Kidney (tissue), 14 donors: ENCODE results near the gene DNM3. TPM values are rescaled to one million over a fixed set of nuclear protein-coding genes. Genes with fewer than 3 reads are reported as not detected.

Experiments
- DNase-seq, 5 donors: peaks; one replicate each; pipeline ENCODE4 v3.0.0-alpha.2; 2013 to 2020
- FAIRE-seq: peaks from 2 replicates; lab custom pipeline; 2012; peaks lifted over from hg19 to GRCh38; lab: Jason Lieb, UNC
- H3K27ac ChIP-seq, 2 donors: one replicate each; pipeline ENCODE4 v1.7.0; 2013; ENCODE audit warnings: low read depth in 2 of 2, low read length in 2 of 2, inconsistent platforms in 1 of 2
- H3K27me3 ChIP-seq: one replicate; pipeline ENCODE4 v1.7.1; 2013; ENCODE audit warnings: low read length, inconsistent platforms; ENCODE audit not compliant: control insufficient read depth, insufficient read depth
- H3K36me3 ChIP-seq, 3 donors: one replicate each; pipeline versions ENCODE4 v1.7.0 to v1.7.1; 2013; ENCODE audit warnings: low read length in 3 of 3, control low read depth in 1 of 3, inconsistent platforms in 1 of 3; ENCODE audit not compliant: insufficient read depth in 3 of 3, control insufficient read depth in 2 of 3
- H3K4me1 ChIP-seq, 3 donors: one replicate each; pipeline versions ENCODE4 v1.7.0 to v1.7.1; 2013; ENCODE audit warnings: low read length in 3 of 3, inconsistent platforms in 1 of 3, low read depth in 1 of 3; ENCODE audit not compliant: control insufficient read depth in 2 of 3, insufficient read depth in 2 of 3
- H3K4me3 ChIP-seq, 3 donors: one replicate each; pipeline versions ENCODE4 v1.7.0 to v1.8.1; 2013; ENCODE audit warnings: low read length in 3 of 3, control low read depth in 1 of 3, inconsistent platforms in 1 of 3
- H3K9ac ChIP-seq, 3 donors: one replicate each; pipeline versions ENCODE4 v1.7.0 to v1.7.1; 2013; ENCODE audit warnings: low read length in 3 of 3, control low read depth in 1 of 3, inconsistent platforms in 1 of 3
- H3K9me3 ChIP-seq, 3 donors: one replicate each; pipeline versions ENCODE4 v1.7.0 to v1.7.1; 2013; ENCODE audit warnings: low read length in 3 of 3, control low read depth in 1 of 3, inconsistent platforms in 1 of 3; ENCODE audit not compliant: control insufficient read depth in 2 of 3, insufficient read depth in 1 of 3
- CTCF ChIP-seq: IDR thresholded peaks from 3 replicates; pipeline ENCODE4 v1.5.1; 2012; ENCODE audit warnings: mild to moderate bottlenecking, moderate library complexity, borderline replicate concordance; ENCODE audit not compliant: insufficient read depth; ENCODE audit errors: extremely low read depth
- intact Hi-C: fragments of 100-400 bp; cut with DNase I; formaldehyde crosslinking; loops from one replicate; pipeline ENCODE4 v1.11.1; 2022
- polyA plus RNA-seq: library from polyadenylated mRNA; stranded (reverse); fragments of 350-450 nt; fragmentation: Illumina TruSeq; extraction: RNeasy Lipid Tissue Mini Kit (QIAGEN cat#74804); gene quantifications from one replicate; pipeline ENCODE4 v1.2.3, GENCODE V29; 2014; ENCODE audit warnings: low read depth, low replicate concordance; ENCODE audit not compliant: insufficient read depth
- total RNA-seq: library from RNA; stranded (reverse); fragmentation: NEBNext Ultra II Directional; extraction: Animal tissue kit (Norgen Biotek cat#: 25700); gene quantifications from one replicate; pipeline ENCODE4 v1.2.1, GENCODE V29; 2021
- donor health status: control.
- donor health status: control.
- donor health status: control.
- donor health status: control.
- donor health status: control.
- donor health status: DM: yes; HTN: yes; CAD: no.
- donor health status: Normal renal cell carcinoma (clear cell type).

DNM3 gene
- total and polyA plus RNA-seq, 2 donors from 2014 or later: 5.9 to 19.1 TPM

GRCh38 chr1:172345077-172345476 is 503.8 kb downstream of the DNM3 start:
- Histone ChIP-seq H3K4me1 (peaks cover 0 to 10% (median 5%) of the 10 kb centered on the region in 3 donors), H3K4me3 (no peak overlapping the region), H3K36me3 (no peaks in the 10 kb centered on the region), H3K27ac (no peak overlapping the region), H3K27me3 (no peaks in the 10 kb centered on the region), H3K9ac (no peak overlapping the region), H3K9me3 (peaks cover 0 to 3% (median 3%) of the 10 kb centered on the region in 3 donors)
- intact Hi-C loops: no loop called here
- DNase-seq: no peak
- no peak for FAIRE-seq
- no peak for TF ChIP-seq CTCF

- no peak for TF ChIP-seq CTCF
- Histone ChIP-seq H3K4me3 (no peak overlapping the region), H3K9ac (no peak overlapping the region), H3K27ac (no peak overlapping the region), H3K4me1 (peaks cover 4 to 25% (median 5%) of the 10 kb centered on the region in 3 donors), H3K27me3 (no peaks in the 10 kb centered on the region), H3K36me3 (no peaks in the 10 kb centered on the region), H3K9me3 (peaks cover 0 to 3% (median 3%) of the 10 kb centered on the region in 3 donors)
- no peak for FAIRE-seq
- intact Hi-C loops: no loop called here
- no peak for DNase-seq
These were observed 506.1 kb downstream of the DNM3 start for GRCh38 chr1:172347416-172347815.

GRCh38 chr1:172350856-172351255 is 509.6 kb downstream of the DNM3 start:
- H3K36me3 ChIP-seq: no peaks in the 10 kb centered on the region
- peak in 2 of 5 donors; percentile 41 to 49 for DNase-seq
- H3K27ac ChIP-seq: no peak overlapping the region
- H3K9me3 ChIP-seq: peaks cover 0 to 3% (median 3%) of the 10 kb centered on the region in 3 donors
- FAIRE-seq: no peak
- H3K27me3 ChIP-seq: no peaks in the 10 kb centered on the region
- intact Hi-C loops: no loop called here
- peaks cover 0 to 15% (median 4%) of the 10 kb centered on the region in 3 donors for H3K4me1 ChIP-seq
- TF ChIP-seq CTCF: no peak
- no peak overlapping the region for H3K4me3 ChIP-seq
- H3K9ac ChIP-seq: no peak overlapping the region

- FAIRE-seq (no peak), DNase-seq (peak in 2 of 5 donors; percentile 81 to 89)
- H3K27me3 ChIP-seq: no peaks in the 10 kb centered on the region
- peak overlapping the region in 1 of 3 donors; percentile 1 for H3K9ac ChIP-seq
- H3K36me3 ChIP-seq: no peaks in the 10 kb centered on the region
- no peak overlapping the region for H3K4me3 ChIP-seq
- peaks cover 0 to 15% (median 4%) of the 10 kb centered on the region in 3 donors for H3K4me1 ChIP-seq
- intact Hi-C loops: no loop called here
- no peak for TF ChIP-seq CTCF
- peaks cover 0 to 3% (median 3%) of the 10 kb centered on the region in 3 donors for H3K9me3 ChIP-seq
- H3K27ac ChIP-seq: no peak overlapping the region
These were observed 510.0 kb downstream of the DNM3 start for GRCh38 chr1:172351346-172351745.
